ENCODE measurements around the gene PHOSPHO2.

Gene PHOSPHO2, protein sequence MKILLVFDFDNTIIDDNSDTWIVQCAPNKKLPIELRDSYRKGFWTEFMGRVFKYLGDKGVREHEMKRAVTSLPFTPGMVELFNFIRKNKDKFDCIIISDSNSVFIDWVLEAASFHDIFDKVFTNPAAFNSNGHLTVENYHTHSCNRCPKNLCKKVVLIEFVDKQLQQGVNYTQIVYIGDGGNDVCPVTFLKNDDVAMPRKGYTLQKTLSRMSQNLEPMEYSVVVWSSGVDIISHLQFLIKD

DNA sequence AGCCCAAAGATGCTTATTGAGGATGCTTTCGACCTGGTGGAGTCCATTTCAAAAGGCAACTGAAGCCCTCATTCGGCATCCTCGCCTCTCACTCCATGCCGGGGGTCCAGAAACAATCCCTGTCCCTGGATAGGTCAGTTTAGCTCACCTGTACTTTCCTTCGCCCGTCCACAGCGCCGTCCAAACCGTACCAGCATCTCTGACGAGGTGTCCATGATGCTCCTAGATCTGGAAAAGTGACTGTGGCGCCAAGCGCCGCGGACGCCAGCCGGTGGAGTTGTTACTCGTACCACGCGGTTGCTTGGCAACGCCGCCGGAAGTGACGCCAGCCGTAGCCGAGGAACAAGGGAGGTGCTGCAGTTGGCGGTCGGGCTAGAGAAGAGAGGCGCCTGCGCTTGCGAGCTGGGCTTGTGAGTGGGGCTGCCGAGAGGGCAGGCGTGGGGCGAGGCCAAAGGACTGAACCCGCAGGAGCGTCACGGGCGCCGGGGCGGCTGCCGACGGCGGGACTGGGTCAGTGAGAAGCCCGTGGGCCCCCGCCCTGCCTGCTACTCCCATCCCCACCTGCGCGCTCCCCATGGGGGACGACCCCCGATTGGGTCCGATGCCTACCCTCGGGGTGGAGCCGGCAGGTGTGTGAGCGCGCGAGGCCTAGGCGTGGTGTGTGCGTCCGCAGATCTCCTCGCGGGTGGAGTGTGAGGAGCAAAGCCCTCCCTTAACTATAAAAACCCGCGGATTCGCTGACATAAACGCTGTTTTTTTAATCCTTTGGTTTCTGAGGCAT is at the start of gene PHOSPHO2, which contains the start of gene CFAP210:
TSS of gene PHOSPHO2 (plus strand) at position 357 of the 781 bp plus-strand sequence. CDS start 6,503 bp downstream, outside the sequence.
TSS of gene CFAP210 (minus strand) at position 293 of the 781 bp plus-strand sequence. CDS start at position 215, 78 bp downstream.
- peak; percentile 94 for DNase-seq (ENCODE audit: low spot score)
- in situ Hi-C loops (cut with MboI; ENCODE audit: low pct_unique_long_range_greater_than_20kb, low sequenced_read_pairs, unreplicated experiment): no loop called here

DNA sequence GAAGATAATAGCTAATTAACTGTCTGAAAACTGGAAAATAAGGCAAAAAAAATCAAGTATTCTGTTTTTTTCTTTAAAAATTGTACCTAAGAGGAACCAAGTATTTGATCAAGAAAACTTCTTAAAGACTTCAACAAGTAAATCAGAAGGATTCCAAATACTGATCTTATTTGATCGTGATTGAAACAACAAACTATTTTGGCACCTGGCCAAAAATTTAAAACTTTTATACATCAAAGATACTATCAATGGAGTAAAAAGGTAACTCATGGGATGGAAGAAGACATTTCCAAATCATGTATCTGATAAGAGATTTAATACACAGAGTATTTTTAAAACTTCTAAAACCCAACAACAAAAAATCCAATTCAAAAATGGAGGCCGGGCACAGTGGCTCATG is 46.8 kb upstream of the PHOSPHO2 start:
- in situ Hi-C loops (cut with MboI; ENCODE audit: low pct_unique_long_range_greater_than_20kb, low sequenced_read_pairs, unreplicated experiment): no loop called here
- no peak for DNase-seq (ENCODE audit: low spot score)

More for the DNA sequence above, at the start of gene PHOSPHO2, which contains the start of gene CFAP210:
- TF ChIP-seq, protein P1, sequence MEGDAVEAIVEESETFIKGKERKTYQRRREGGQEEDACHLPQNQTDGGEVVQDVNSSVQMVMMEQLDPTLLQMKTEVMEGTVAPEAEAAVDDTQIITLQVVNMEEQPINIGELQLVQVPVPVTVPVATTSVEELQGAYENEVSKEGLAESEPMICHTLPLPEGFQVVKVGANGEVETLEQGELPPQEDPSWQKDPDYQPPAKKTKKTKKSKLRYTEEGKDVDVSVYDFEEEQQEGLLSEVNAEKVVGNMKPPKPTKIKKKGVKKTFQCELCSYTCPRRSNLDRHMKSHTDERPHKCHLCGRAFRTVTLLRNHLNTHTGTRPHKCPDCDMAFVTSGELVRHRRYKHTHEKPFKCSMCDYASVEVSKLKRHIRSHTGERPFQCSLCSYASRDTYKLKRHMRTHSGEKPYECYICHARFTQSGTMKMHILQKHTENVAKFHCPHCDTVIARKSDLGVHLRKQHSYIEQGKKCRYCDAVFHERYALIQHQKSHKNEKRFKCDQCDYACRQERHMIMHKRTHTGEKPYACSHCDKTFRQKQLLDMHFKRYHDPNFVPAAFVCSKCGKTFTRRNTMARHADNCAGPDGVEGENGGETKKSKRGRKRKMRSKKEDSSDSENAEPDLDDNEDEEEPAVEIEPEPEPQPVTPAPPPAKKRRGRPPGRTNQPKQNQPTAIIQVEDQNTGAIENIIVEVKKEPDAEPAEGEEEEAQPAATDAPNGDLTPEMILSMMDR (IDR thresholded peaks at IDR 0.05; ENCODE audit: extremely low read depth, insufficient read depth, missing control alignments): no peak

DNA sequence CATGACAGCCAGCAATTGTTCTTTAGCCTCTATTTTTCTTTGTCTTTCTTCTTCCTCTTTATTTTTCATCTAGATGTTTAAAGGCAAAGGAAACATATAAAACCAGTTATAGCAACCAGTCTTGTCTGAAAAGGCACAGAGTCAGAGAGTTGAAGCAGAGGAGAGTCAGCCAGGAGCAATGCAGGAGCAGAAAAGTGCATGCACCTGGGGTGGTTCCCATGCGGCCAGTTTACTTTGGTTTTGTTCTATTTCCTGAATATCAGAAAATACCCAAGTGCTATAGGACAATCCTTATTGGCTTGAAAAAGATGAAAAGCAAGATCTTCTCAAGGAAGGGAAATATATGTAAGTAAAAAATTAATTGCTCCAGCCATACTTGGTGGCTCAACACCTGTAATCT is 45.0 kb upstream of the PHOSPHO2 start:
- TF ChIP-seq, protein P1 (IDR thresholded peaks at IDR 0.05; ENCODE audit: extremely low read depth, insufficient read depth, missing control alignments): no peak
- in situ Hi-C loops (cut with MboI; ENCODE audit: low pct_unique_long_range_greater_than_20kb, low sequenced_read_pairs, unreplicated experiment): no loop called here
- DNase-seq (ENCODE audit: low spot score): no peak

More for the DNA sequence above, 46.8 kb upstream of the PHOSPHO2 start:
- TF ChIP-seq, protein P1 (IDR thresholded peaks at IDR 0.05; ENCODE audit: extremely low read depth, insufficient read depth, missing control alignments): no peak

DNA sequence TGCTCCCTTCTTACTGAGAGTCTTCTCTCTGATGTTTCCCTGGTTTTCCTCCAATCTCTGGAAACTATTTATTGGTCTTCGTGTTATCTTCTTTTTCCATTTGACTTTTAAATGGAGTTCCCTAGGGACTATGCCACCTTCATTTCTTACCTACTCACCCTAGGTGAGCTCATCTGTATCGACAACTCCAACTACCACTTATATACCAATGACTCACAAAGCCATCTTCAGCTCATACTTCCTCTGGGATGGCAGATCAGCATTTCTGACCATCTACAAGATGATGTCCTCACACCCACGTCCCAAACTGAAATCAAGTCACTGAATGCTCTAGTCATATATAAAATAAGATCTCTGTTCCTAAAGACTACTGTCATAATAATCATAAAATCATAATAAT is 40.6 kb upstream of the PHOSPHO2 start:
- TF ChIP-seq, protein P1 (IDR thresholded peaks at IDR 0.05; ENCODE audit: extremely low read depth, insufficient read depth, missing control alignments): no peak
- in situ Hi-C loops (cut with MboI; ENCODE audit: low pct_unique_long_range_greater_than_20kb, low sequenced_read_pairs, unreplicated experiment): no loop called here
- DNase-seq (ENCODE audit: low spot score): no peak

DNA sequence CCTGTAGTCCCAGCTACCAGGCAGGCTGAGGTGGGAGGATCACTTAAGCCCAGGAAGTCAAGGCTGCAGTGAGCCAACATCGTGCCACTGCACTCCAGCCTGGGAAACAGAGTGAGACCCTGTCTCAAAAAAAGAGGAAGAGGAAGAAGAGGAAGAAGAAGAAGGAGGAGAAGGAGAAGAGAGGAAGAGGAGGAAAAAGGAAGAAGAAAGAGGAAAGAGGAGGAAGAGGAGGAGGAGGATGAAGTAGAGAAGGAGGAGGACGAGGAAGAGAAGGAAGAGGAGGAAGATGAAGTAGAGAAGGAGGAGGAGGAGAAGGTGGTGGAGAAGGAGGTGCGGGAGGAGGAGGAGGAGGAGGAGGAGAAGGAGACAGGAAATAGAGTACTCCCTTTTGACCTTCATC is 38.1 kb upstream of the PHOSPHO2 start:
- in situ Hi-C loops (cut with MboI; ENCODE audit: low pct_unique_long_range_greater_than_20kb, low sequenced_read_pairs, unreplicated experiment): no loop called here
- TF ChIP-seq, protein P1 (IDR thresholded peaks at IDR 0.05; ENCODE audit: extremely low read depth, insufficient read depth, missing control alignments): no peak
- no peak for DNase-seq (ENCODE audit: low spot score)

DNA sequence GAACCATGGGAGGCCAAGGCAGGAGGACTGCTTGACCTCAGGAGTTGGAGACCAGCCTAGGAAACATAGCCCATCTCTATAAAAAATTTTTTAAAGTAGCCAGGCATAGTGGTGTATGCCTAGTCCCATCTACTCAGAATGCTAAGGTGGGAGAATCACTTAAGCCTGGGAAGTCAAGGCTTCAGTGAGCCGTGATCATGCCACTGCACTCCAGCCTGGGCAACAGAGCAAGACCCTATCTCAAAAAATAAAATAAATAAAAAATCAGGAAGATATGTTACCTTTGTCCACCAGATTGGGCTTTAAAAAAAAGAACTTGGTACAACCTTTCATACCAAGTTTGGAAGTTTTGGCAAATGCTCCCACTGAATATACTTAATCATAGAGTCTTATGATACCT is 35.4 kb upstream of the PHOSPHO2 start:
- in situ Hi-C loops (cut with MboI; ENCODE audit: low pct_unique_long_range_greater_than_20kb, low sequenced_read_pairs, unreplicated experiment): no loop called here
- TF ChIP-seq, protein P1 (IDR thresholded peaks at IDR 0.05; ENCODE audit: extremely low read depth, insufficient read depth, missing control alignments): no peak
- DNase-seq (ENCODE audit: low spot score): no peak
